Mononuclear cell (primary cell): ENCODE results near the gene STXBP1. TPM values are rescaled to one million over a fixed set of nuclear protein-coding genes. Genes with fewer than 3 reads are reported as not detected.

Source experiments
- H3K27me3 ChIP-seq: 2 replicates; pipeline ENCODE4 v1.6.0; 2011; ENCODE audit warnings: low read length, control low read depth; ENCODE audit not compliant: insufficient read depth
- H3K4me1 ChIP-seq: 2 replicates; pipeline ENCODE4 v1.5.1; 2011; ENCODE audit warnings: mild to moderate bottlenecking, low read length, control low read depth; ENCODE audit not compliant: insufficient read depth
- H3K4me3 ChIP-seq: 2 replicates; pipeline ENCODE4 v1.5.1; 2011; ENCODE audit warnings: mild to moderate bottlenecking, low read length, moderate library complexity
- H3K9me3 ChIP-seq: 2 replicates; pipeline ENCODE4 v1.5.1; 2011; ENCODE audit warnings: low read depth, mild to moderate bottlenecking, control low read depth, low read length
- total RNA-seq: library from RNA; depleted of rRNA; stranded (reverse); fragments of >200 nt; gene quantifications from one replicate; pipeline ENCODE4 v1.2.3, GENCODE V29; 2012

STXBP1 gene
- total RNA-seq, 1 donor: 2.0 TPM

DNA sequence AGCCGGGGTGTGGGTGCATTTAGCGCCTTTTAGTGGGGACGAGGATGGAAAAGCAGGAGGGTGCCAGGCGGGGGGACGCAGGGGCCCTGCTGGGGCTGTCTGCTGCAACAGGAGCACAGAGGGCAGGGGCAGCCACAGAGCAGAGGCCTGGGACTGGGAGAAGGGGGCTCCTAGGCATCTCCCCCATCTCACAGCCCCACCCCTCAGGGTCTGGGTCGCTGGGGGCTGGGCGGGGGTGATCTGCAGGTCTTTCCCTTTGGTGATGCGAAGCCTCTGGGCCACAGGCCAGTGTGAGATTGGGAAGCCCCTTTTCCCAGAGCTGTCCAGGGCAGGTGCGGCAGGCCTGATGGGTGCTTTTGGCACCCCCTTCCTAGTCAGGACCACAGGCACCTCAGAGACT is 118.2 kb downstream of the STXBP1 start:
- H3K4me1 ChIP-seq: peaks cover 16% of the 10 kb centered on the region
- no peaks in the 10 kb centered on the region for H3K27me3 ChIP-seq
- no peaks in the 10 kb centered on the region for H3K9me3 ChIP-seq
- no peak overlapping the region for H3K4me3 ChIP-seq

DNA sequence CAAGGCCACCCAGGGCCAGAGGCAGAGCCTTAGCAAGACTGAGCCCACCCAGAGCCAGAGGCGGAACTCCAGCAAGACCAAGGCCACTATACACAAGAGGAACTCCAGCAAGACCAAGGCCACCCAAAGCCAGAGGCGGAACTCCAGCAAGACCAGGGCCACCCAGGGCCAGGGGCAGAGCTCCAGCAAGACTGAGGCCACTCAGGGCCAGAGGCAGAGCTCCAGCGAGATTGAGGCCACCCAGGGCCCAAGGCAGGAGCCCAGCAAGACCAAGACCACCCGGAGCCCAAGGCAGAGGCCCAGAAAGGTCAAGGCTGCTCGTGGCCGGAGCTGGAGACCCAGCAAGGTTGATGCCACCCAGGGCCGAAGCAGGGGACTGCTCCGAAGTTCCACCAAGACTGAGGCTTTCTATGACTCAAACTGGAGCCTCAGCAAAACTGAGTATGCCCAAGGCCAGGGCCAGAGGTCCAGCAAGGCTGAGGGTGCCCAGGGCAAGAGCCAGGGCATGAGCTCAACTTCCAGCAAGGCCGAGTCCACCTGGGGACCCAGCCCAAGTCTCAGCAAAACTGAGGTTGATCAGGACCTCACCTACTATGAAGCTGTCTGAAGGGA is 118.8 kb downstream of the STXBP1 start:
- no peaks in the 10 kb centered on the region for H3K9me3 ChIP-seq
- H3K4me1 ChIP-seq: peaks cover 22% of the 10 kb centered on the region
- H3K4me3 ChIP-seq: no peak overlapping the region
- no peaks in the 10 kb centered on the region for H3K27me3 ChIP-seq

DNA sequence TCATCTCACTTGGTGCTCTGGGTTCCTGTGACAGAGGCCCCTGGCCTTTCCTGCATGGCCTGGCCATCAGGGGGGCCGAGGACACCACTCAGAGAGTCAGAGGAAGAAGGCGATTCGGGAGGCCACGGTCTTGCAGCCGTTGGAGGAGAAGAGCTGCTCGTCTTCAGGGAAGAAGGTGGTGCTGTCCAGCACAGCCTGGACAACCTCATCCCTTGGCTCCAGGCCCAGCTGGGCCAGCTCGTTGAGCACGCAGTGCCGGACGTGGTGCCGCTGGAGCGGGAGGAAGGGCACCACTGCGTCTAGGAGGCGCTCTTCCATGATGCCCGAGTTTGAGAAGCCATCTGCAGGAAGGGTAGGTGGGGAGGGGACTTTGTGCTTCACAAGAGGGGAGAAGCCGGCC is 119.9 kb downstream of the STXBP1 start:
- Histone ChIP-seq H3K27me3 (no peaks in the 10 kb centered on the region), H3K9me3 (no peaks in the 10 kb centered on the region), H3K4me1 (peaks cover 22% of the 10 kb centered on the region), H3K4me3 (no peak overlapping the region)

DNA sequence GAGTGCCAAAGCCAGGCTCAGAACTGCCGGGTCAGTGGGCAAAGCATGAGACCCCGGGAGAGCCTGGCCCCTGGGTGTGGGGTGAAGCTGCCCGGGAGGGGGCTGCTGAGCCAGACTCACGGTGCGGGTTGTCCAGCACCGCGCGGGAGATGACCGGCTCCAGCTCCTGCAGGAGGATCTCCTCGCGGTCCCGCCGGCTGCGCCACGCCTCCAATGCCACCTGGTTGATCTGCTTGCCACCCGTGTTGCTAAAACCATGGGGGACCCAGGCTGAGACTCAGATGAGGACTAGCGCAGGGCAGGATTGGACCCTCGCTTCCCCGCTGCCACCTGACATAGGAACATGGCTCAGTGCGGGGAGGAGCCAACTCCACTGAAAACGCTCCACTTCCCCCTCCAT is 120.4 kb downstream of the STXBP1 start:
- H3K4me1 ChIP-seq: peaks cover 22% of the 10 kb centered on the region

DNA sequence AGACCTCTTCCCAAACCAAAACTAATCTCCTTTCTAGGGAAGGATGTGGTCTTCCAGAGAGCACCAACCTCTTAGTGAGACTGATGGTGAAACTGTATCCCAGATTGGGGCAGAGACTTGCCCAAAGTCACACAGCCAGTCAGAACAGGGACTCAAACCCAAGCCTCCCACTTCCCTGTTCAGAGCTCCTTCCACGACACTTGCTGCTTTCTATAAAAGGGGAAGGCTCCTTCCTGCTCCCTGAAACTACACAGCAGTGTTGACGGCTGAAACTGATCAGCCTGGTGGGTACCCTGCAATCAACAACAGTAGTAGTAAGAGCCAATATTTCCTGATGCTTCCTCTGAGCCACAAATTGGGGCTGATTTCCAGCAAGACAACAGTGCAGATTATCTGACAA is 121.5 kb downstream of the STXBP1 start:
- H3K4me3 ChIP-seq: no peak overlapping the region
- H3K27me3 ChIP-seq: no peaks in the 10 kb centered on the region
- no peaks in the 10 kb centered on the region for H3K9me3 ChIP-seq
- peaks cover 22% of the 10 kb centered on the region for H3K4me1 ChIP-seq

More for the DNA sequence above, 120.4 kb downstream of the STXBP1 start:
- Histone ChIP-seq H3K27me3 (no peaks in the 10 kb centered on the region), H3K4me3 (no peak overlapping the region), H3K9me3 (no peaks in the 10 kb centered on the region)

DNA sequence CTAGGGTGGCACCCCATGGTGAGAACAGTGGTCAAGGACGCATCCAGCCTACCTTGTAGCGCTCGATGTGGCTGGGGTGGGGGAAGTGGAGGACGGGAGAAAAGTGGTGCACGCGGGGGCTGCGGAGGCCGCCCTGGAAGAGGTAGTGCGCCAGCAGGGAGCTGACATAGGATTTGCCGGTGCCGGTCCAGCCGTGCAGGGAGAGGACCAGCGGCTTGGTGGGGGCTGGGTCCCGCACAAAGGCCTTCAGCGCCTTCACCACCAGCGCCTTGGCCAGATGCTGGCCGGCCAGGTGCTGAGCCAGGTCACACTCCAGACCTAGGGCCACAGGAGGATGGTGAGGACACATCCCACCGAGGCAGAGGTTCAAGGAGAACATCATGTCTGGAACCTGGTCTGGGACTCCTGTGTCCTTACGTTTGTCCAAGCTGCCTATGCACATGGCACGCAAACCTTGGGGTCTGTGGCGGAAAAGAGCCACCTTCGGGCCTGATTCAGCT is 122.2 kb downstream of the STXBP1 start:
- H3K27me3 ChIP-seq: no peaks in the 10 kb centered on the region
- H3K4me3 ChIP-seq: peak overlapping the region; percentile 68
- no peaks in the 10 kb centered on the region for H3K9me3 ChIP-seq
- peaks cover 22% of the 10 kb centered on the region for H3K4me1 ChIP-seq

DNA sequence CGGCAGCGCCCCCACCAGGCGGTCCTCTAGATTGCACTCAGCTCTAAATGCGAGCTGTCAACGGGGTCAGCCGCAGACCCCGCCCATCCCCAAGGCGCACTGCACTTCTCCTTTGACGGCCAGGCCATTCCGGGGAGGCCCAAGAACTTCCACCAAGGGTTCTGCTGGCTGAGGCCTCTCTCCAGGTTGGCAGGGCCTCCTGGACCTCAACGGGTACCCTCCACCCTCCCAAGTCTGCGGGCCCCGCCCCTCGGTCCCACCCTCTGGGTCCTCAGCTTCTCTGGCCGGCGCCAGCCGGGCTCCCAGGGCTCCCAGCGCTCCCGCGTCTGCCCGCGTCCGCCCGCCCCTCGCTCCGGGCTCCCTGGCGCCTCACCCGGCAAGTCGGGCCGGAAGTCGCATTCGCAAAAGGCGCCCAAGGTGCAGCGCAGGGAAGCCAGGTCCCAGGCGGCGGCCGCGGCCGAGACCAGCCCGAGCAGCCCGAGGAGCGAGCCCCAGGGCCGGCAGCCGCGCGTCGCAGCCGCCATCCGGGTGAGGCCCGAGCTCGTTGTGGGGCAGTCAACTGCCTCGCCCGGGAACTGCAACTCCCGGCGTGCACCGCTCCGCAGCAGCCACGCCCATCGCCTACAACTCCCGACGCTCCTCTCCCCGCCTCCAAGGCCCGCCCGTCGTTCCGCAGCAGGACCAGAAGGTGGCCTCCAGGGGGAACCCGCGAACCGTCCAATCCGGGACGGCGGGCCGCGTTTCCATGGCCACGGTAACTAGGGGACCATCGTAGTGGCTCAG is 122.9 kb downstream of the STXBP1 start, which contains the start of gene TOR2A:
TSS of gene TOR2A (minus strand) at position 548 of the 783 bp plus-strand sequence. CDS start at position 524, 24 bp downstream.
- H3K9me3 ChIP-seq: no peaks in the 10 kb centered on the region
- H3K4me3 ChIP-seq: peak within 1 kb of the TSS; percentile 68
- no peaks in the 10 kb centered on the region for H3K27me3 ChIP-seq
- H3K4me1 ChIP-seq: peaks cover 22% of the 10 kb centered on the region

DNA sequence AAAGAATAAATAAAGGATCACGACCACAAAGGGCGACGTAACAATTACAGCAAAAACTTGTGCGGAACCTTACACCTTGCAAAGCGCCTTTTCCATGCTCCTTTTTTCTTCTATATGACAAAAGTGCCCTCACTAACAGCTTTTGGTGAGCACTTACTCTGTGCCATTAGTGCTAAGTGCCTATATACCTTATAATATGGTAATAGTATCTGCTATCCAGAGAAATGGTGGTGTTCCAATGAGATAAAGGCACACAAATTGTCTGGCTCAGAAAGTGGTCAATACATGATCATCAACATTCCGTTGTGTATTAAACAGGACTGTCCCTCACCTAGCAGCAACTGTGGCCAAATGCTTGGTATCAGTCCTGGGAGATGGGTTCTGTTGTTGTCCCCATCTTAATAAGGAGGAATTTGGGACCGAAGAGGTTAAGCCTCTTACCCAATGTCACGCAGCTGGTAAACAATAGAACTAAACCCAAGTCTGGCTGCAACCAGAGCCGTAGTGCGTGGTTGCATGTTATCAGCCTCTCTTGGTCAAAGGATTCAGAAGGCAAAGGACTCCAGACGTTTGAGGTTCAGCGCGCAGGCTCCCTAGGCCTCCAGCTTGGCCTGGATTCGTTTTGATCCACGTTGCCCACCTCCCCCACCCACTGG is 123.6 kb downstream of the STXBP1 start:
- Histone ChIP-seq H3K9me3 (no peaks in the 10 kb centered on the region), H3K4me1 (peaks cover 22% of the 10 kb centered on the region), H3K27me3 (no peaks in the 10 kb centered on the region), H3K4me3 (no peak overlapping the region)

DNA sequence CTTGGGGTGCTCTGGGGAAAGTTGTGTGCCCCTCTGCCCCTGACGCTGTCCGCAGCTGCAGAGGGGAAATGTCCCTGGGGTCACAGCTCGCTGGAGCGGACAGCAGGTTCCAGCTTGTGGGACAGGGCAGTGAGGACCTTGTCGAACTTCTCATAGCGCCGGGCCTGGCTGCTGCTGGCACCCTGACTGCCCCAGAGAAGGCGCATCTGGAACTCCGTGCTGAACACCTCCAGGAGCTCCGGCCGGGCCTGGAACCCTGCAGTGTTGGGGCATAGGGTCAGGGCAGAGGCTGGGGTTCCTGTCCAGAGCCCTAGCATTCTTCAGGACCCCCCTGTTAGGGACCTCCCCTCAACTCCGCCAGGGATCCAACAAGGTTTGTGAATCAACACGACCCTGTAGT is 126.6 kb downstream of the STXBP1 start:
- H3K4me1 ChIP-seq: peaks cover 18% of the 10 kb centered on the region
- no peaks in the 10 kb centered on the region for H3K9me3 ChIP-seq
- H3K4me3 ChIP-seq: no peak overlapping the region
- no peaks in the 10 kb centered on the region for H3K27me3 ChIP-seq

DNA sequence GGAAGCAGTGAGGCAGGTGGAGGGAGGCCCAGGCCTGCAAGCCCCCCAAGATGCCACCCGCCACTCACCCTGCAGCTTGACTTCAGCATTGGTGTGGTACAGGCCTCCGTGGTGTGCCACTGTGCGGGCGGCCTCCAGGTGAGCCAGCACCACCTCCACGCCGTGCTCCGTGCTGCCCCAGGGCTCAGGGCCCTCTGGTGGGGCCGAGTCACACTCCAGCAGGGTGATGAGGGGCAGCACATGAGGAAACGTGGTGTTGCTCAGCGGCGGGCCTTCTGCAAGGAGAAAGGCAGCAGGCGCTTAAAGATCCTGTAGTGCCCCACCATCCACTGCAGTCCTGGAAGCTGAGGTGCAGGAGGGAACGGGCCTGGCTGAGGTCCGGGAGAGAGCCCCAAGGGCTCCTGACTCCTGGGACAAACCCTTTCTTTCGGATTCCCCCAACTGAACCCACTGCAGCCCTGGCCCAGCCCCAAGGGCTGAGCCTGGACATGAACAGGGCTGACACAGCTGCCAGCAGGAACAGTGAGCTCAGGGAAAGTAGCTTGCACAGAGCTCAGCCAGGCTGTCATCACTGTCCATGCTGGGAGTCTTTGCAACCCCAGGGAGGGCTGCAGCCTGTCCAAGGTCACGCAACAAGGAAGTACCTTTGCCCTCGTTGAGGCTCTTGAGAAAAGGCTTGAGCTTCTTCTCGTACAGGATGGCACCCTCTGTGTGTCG is 127.7 kb downstream of the STXBP1 start:
- no peaks in the 10 kb centered on the region for H3K27me3 ChIP-seq
- no peak overlapping the region for H3K4me3 ChIP-seq
- H3K4me1 ChIP-seq: peaks cover 7% of the 10 kb centered on the region
- H3K9me3 ChIP-seq: no peaks in the 10 kb centered on the region

DNA sequence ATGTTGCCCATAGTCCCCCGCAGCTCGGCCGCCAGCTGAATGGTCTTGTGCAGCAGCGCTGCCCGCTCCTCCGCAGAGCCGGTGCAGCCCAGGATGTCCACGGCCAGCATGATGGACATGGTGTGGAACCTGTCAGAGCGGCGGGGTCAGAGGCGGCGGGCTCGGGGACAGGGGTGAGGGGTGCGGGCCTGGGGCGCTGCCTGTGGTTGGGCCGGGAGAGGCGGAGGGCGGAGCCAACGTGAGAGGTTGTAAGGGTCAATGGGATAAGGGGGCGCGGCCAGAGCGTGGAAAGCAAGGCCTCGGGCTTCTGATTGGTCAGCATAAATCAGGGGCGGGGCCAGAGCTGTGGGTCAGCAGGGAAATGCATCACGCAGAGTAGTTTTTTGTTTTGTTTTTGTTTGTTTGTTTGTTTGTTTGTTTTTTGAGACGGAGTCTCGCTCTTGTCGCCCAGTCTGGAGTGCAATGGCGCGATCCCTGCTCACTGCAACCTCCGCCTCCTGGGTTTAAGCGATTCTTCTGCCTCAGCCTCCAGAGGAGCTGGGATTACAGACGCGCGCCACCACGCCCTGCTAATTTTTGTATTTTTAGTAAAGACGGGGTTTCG is 129.9 kb downstream of the STXBP1 start:
- H3K4me1 ChIP-seq: no peaks in the 10 kb centered on the region
- H3K27me3 ChIP-seq: no peaks in the 10 kb centered on the region
- H3K4me3 ChIP-seq: no peak overlapping the region
- H3K9me3 ChIP-seq: no peaks in the 10 kb centered on the region

Other genes starting within 250 kb of the STXBP1 start
- 2.2 TPM for gene SLC2A8, start 215.1 kb upstream of the STXBP1 start, total RNA-seq
- gene ZNF79, start 187.9 kb upstream of the STXBP1 start, total RNA-seq: 9.7 TPM
- gene RPL12, start 160.9 kb upstream of the STXBP1 start, total RNA-seq: 2,145 TPM
- 6.8 TPM for gene LRSAM1, start 160.8 kb upstream of the STXBP1 start, total RNA-seq
- gene CFAP157, start 94.7 kb downstream of the STXBP1 start, total RNA-seq: not detected
- 1.7 TPM for gene PTRH1, start 103.4 kb downstream of the STXBP1 start, total RNA-seq
- 1.9 TPM for gene TTC16, start 103.8 kb downstream of the STXBP1 start, total RNA-seq
- gene TOR2A, start 123.0 kb downstream of the STXBP1 start, total RNA-seq: 13.4 TPM
- 12.6 TPM for gene SH2D3C, start 166.4 kb downstream of the STXBP1 start, total RNA-seq
- 77.8 TPM for gene CDK9, start 173.8 kb downstream of the STXBP1 start, total RNA-seq
- gene FPGS, start 190.6 kb downstream of the STXBP1 start, total RNA-seq: 44.4 TPM
- gene ENG, start 242.4 kb downstream of the STXBP1 start, total RNA-seq: 3.8 TPM